Activated CD4-positive, CD25-positive, alpha-beta regulatory T cell (primary cell): ENCODE measurements around the gene FUT7.

Source experiments
- DNase-seq, 4 experiments: peaks; one replicate each; lab custom pipeline; 2025; lab: John Stamatoyannopoulos, UW

The FUT7 gene

DNA sequence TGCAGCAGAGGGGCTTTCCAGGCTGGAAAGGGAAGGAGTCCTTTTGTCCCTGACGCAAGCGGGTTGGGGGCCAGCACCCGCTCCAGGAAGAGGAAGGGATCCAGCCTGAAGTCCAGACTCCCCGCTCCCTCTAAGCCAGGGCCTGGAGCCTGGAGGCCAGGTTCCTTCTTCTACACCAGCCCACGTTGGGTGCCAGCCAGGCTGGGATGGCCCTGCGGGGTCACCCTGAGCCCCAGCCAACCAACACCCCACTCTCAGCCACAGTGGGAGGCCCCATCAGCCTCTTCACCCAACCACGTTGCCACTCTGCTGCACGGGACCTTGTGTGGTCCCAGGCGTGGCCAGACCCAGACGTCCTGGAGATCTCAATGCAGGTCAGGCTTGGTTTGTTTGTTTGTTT lies 970 bp upstream of the FUT7 start:
- DNase-seq = no peak

DNA sequence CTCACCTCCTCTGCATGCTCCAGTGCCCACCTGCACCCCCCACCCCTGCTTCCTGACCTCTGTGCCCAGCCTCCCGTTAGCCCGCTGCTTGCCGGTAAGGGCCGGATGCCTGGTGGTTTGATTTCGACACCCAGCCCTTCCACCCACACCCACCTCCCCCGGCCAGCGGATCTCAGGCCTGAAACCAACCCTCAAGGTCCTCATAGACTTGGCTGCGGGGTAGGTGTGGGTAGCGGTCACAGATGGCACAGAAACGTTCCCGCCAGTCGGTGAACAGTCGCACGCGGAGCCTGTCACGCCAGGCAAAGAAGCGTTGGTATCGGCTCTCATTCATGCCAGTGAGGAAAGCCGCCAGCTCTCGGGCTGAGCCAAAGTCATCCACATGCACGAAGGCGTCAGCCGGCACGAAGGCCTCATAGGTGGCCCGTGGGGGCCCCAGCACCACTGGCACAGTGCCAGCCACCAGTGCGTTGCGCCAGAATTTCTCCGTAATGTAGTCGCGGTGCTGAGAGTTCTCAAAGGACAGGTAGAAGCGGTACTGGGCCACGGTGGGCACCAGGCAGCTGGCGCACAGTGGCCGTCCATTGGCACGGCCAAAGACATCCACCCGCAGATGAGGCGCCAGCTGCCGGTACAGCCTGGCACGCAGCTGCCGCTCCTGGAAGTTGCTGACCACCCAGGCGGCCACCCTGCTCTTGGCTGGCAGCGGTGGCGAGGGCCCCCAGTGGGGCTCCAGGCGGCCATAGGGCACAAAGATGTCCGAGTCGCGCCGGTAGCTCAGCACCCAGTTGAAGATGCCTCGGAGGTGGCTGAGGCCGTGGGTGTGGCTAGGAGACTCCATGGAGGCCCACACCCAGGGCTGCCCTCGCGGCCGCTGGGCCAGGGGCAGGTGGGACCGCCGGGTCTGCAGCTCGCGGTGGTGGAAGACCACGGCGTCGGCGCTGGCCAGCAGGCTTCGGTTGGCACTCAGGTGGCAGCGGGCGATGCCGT lies 1.1 kb downstream of the FUT7 start:
- DNase-seq = peak in 1 of 4 experiments; percentile 25

DNA sequence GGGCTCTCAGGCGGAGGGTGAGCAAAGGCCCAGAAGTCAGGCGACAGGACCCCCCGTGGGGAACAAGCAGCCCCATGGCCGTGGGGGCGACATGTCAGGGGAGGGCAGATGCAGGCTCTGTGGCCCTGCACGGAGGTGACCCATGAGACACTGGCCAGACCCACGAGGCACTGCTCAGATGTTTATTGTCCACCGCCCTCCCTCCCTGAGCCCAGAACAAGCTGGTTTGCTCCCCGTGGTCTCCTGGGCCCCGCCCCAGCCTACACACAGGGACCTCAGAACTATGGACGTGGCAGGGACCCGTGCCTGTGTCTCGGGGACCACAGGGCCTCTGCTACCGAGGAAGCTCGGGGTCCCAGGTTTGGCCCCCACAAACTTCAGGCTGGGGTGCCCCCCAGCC lies 1.9 kb downstream of the FUT7 start:
- no peak for DNase-seq

DNA sequence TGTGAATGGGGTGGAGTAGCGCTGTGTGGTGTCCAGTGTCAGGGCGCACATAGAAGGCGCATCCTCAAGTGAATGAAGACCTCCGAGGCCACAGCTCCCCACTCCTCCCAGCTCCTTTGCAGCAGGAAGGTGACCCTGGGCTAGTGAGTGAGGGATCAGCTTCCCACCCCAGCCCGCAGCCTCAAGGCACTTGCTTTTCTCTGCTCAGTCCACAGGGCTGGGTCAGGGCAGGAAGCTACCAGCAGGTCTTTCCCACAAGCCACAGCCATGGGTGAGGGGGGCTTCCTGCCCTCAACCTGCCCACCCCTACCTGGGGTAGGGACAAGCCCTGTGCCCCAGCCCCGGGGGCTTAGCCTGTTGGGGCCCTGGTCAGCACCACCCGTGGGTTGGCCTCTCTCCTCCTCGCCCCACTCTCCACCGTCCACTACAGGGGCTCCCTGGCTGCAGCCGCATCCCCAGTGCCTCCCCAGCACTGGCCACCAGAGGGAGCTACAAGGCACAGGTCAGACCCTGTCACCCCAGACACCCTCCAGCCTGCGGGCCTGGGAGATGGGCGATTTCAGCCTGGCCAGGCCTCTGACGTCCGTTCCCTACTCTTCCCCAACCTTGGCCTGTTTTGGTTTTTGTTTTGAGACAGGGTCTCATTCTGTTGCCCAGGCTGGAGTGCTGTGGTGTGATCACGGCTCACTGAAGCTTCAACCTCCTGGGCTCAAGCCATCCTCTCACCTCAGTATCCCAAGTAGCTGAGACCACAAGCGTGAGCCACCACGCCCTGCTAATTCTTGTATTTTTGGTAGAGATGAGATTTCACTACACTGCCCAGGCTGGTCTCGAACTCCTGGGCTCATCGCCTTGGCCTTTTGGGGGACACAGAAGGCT lies 2.6 kb downstream of the FUT7 start:
- peak; percentile 43 to 76 (median 64) for DNase-seq

DNA sequence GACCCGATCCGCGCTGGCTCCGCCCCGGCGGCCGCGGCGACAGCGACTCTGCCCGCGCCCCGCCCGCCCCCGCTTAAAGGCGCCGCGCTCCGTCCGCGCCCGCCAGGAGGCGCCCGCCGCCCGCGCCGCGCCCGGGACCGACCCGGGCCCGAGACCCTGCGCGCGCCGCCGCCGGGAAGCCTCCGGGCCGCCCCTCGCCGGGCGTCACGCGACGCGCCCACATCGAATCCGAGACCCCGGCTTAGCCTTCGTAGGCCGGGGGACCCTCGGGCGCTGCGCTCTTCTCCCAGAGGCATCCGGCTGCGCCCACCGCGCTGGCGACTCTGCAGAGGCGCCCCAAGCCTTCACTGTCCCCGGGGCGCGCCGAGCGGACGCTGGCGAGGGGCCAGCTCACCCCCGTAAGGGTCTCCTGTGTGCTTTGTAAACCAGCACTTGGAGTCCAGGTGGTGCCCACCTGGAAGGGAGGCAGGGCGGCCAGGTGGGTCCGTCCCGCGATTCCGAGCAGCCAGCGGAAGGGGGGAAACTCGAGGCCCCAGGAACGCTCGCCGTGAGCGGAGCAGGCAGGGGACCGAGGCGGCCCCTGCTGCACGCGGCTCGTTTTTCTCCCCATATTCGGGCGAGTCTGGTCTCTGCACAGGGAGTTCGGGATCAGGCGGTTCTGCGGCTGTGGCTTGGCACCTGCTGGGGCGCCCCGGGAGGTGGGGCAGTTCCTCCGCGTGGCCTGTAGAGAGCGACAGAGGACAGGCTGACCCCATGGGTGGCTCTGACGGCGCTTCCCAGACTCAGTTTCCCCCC lies 3.4 kb downstream of the FUT7 start:
- peak; percentile 36 to 57 (median 46) for DNase-seq

DNA sequence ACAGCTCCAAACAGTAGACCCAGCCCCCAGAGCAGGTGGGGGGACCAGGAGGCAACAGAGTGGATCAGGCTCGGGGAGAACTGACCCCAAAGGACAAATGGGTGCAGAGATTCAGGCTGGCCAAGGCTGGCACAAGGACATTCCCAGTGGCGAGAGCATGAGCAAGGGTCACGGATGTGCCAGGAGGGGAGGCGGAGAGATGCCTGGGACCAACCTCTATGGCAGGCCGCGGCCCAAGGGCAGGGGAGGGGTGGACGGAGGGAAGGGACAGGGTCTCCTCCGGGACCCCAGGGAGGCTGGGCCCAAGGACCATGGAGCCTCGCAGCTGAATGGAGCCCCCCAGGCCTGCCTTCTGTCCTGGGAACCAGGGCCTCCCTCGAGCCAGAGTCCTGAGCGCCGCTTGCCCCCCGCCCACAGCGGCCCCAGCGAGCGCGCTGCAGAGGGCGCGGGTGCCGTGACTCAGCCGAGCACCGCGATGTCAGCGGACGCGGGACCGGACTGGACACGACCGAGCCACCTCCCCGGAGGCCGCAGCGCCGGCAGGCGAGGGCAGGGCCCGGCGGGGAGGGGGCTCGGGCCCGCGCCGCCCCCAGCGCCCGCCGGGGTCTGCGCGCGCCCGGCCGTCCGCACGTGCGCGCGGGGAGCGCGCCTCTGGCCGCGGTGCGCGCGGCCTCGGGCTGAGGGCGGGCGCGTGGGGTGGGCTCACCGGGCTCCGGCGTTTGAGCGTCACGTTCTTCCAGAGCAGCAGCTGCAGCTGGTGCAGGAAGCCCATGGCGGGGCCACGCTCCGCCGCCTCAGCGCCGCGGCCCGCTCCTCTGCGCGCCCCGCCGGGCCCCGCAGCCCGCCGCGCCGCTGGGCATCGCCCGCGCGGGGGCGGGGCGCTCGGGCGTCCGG lies 4.3 kb downstream of the FUT7 start, which contains the start of gene ABCA2:
ABCA2 (minus strand) TSS at position 869 of the 894 bp plus-strand sequence; CDS start at position 772, 97 bp downstream.
- no peak for DNase-seq

DNA sequence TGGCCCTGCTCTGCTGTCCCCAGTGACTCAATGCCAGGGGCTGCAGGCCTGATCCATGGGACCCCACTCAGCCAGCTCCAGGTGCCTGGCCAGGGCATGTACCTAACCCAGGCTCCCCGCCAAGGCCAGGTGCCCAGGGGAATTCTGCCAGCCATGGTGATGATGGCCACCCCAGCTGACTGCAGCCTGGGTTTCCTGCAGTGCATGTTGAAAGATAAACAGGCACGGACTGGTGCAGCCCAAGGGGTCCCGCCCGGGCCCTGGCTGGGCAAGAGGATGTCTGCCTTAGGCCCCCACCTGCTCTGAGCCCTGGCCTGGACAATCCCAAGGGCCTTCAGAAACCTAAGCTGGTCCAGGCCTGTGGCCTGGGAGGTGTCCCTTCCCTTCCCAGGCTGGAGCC lies 5.1 kb downstream of the FUT7 start:
- no peak for DNase-seq

DNA sequence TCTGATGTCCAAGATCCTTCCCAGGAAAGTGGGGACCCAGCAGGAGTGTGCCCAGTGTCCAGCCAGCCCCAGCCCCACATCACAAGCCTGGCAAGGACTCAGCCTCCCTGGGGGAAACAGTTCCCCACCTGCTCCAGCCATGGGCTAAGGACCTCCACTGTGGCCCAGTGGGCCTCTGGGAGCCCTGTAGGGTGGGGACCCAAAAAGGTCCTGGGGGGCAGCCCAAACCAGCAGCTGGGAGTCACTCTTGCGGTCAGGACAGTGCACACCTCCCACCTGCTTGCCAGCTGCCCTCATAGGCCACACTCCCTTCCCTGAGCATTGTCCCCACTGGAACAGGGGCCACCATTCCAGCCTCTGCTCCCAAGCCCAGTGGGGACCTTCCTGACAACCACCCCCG lies 5.5 kb downstream of the FUT7 start:
- no peak for DNase-seq

DNA sequence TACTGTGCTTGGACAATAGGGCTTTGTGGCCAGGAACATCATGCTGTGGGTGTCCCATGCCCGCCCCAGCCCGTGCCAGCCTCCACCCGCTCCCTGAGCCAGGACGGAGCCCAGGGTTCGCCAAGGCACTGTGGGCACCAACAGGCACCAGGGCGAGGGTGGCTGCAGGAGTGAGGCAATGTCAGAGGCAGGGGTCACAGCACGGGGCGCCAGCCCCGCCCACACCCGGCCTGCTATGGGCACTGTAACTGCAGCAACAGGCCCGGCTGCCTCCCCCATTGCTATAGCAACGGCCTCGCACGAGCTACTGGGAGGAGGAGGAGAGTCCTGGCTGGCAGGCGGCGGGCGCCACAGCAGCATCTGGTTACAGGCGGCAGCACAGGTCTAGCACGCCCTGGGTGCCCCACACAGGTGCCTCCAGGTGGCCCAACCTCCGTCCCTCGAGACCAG lies 6.3 kb downstream of the FUT7 start:
- no peak for DNase-seq

DNA sequence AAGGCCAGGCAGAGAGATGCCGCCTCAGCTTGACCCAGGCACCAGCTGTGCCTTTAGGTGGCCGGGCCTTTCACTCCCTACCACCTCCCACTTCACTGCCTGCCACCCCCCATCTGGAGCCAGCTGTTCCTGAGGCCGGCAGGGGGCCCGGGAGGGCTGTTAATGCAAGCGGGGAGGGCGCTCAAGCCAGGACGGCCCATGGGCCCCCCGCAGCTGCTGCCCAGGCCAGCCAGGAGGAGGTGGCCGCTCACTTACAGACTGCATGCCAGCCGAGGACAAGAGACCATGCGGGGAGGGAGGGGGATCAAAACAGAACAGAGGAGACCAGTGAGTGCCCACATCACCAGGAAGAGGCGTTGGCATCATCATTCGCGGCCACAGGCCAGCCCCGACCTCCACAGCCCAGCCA lies 8.3 kb downstream of the FUT7 start:
- no peak for DNase-seq

DNA sequence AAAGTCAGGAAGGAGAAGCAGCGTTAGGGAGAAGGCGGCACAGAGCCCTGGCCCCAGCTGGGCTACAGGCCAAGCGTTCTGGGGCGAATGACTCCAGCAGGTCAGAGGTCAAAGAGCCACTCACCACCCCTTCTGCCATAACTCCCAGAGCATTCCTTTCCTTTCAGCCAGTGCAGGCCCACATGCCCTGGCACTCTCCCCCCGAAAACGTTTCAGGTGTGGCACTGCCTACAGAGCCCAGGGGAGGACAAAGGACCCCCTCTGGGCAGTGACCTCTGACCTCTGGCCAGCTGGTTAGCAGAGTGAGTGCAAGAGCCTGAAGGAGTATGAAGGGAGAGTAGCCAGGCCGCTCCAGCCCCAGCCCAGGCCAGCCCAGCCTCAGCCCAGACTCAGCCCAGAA lies 8.7 kb downstream of the FUT7 start:
- DNase-seq = no peak

DNA sequence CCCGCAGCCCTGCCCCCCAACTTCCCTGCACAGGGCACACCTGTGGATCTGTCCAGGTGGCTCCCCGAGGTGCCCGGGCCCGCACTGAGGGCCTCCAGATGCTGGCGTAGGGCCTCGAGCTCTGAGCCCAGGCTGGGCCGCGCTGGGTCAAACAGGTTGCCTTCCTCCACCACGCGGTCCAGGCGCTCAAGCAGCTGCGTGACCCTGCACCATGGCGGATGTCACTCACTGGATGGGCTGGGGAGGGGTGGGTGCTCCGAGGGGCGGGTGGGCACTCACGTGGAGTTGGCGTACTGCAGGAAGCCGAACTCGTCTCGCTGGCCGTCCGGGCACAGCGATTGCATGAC lies 9.3 kb downstream of the FUT7 start:
- no peak for DNase-seq

DNA sequence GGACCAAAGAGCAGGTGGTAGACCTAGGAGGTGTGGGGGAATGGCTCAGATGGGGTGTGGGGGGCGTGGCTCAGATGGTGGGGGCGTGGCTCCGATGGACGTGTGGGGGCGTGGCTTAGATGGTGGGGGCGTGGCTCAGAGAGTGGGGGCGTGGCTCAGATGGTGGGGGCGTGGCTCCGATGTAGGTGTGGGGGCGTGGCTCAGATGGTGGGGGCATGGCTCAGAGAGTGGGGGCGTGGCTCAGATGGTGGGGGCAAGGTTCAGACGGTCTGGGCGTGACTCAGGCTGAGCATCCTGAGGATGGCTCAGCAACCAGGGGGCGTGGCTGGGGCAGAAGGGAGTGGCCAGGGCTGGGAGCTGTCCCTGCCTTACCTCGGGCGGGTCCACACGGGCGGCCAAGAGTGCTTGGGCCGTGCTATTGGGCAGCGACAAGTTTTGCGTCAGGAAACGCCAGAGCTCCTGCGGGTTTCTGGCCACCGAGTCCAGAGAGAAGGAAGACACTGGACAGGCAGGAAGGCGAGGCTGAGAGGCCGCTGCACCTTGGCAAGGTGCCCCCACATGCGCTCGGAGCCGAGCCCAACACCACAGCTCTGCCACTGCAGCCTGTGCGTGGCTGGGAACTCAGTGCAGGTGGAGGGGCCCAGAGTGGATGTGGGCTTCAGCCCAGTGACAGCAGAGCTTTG lies 9.8 kb downstream of the FUT7 start:
- DNase-seq = peak; percentile 46 to 51 (median 48)

DNA sequence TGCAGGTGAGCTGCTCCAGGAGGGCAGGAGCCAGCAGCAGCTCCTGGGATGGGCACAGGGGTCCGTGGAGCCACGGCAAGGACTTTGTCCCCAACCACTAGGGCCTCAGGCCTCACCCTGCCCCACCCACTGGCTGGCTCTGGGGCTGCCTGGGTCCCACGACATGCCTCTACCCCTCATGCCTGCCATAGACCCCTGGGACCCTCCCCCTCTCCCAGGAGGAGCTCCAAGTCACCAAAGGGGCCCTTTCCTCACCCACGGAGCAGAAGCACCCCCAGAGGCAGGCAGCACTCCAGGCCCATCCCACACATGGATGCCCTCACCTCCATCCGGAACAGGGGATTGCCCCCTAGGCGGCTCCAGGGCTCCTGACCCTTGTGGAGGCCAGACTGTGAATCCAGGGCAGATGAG lies 10.3 kb downstream of the FUT7 start:
- no peak for DNase-seq

DNA sequence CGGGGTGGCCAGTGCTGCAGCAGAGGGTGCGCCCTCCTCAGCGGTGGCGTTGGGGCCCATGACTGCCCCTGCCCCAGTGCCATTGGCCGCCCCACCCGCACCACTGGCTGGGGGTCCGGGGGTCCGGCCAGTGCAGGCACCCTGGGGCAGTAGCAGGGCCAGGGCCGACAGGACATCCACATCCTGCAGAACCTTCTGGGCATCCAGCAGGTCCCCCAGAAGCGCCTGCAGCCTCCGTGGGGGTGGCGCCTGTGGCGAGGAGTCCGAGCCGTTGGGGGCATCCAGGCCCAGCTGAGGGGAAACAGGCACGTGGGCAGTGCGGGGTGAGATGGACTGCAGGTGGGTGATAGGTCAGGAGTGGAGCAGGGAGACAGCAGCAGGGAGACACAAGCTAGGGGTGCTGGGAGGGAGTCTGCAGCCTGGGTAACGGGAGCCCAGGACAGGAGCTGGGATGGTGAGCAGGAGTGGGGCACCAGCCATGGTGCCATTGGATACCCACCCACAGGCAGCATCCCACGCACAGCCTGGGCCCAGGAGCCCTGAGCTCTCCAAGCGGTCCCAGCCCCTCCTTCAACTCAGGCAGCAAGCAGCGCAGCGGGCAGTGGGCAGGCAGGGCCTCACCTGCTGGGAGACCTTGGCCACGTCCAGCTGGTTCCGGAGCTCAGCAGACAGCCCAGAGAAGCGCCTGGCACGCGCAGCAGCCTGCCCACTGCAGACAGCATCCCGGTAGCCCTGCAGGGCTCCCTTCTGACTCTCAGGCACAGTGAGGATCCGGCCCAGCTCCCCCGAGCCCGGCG lies 10.9 kb downstream of the FUT7 start:
- DNase-seq = no peak

DNA sequence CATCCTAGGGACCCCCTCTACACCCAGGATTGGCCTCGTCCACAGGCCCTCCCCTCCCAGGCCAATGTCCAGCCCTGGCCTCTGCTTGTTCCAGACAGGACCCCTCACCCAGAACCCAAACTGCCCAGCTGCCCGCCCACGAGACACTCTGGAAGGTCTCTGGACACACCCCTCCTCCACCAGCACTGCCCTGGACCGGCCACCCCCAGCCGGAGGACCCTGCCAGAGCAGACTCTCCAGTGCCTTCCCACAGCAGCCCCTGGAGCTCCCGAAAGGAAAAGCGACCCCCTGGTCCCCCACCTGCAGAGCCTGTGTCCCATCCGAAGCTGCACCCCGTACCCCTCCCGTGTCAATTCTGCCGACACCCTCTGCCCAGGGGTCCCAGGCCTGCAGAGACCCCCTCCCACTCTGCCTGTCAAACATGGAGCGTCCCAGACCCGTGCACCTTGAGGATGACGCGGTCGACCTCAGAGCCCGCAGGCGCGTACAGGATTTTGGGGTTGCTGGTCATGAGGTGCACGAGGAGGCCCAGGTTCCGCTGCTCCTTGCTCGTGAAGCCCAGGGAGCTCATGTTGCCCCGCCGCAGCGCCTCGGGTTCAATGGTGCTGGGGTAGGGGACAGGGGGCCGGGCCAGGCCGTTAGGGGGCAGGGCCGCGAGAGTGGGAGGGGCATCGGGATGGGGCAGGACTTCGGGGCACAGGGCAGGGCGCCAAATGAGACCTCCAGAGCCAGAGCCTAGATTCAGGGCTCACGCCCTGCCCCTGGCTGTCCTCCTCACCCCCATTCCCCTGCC lies 11.8 kb downstream of the FUT7 start:
- DNase-seq = no peak

DNA sequence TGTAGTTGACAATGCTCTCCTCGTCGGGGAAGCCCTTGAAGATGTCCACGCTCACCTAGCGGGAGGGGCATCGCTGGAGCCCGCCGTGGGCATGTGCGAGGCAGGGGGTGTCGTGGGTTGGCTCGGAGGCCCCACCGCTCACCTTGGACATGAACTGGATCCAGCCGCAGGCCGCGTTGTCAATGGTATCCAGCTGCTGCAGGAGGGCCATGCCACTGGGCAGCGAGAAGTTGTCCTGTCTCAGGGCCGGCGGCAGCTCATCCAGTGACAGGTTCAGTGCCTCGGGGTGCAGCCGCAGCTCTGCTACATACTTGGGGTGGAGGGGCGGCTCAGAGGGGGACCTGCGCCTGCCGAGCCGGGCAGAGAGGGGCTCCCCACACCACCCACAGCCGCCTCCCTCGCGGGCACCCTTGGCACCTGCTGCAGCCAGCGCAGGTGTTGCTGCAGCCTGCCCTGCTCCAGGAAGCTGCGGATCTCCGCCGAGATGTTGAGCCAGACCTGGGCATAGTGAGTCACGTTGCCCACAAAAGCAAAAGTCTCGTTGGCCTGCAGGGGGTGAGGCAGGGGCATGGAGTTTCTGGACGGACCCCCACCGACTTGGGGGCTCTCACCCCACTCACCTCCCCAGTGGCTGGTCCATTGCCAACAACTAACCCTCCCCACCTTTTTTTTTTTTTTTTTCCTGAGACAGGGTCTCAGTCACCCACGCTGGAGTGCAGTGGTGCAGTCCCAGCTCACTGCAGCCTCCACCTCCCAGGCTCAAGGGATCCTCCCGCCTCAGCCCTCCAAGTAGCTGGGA lies 12.9 kb downstream of the FUT7 start:
- no peak for DNase-seq
